PFSK-1 (cell line): ENCODE data around the gene SPNS3.

Experiments
- FOXP2 ChIP-seq: optimal IDR thresholded peaks from 2 replicates; pipeline ENCODE3; 2011; ENCODE audit warnings: borderline replicate concordance, control low read depth, inconsistent platforms; ENCODE audit not compliant: insufficient read depth; ENCODE audit errors: extremely low read length, extremely low read depth
- POLR2AphosphoS5 ChIP-seq: IDR thresholded peaks from 2 replicates; pipeline ENCODE4 v1.6.1; 2012; ENCODE audit warnings: low read depth, mild to moderate bottlenecking, control low read depth, low read length, moderate library complexity
- REST ChIP-seq, 2 experiments: IDR thresholded peaks; 2 replicates each; pipeline versions ENCODE4 v1.6.1 to v1.8.0; 2011 to 2012; ENCODE audit warnings: low read depth in 2 of 2, low read length in 2 of 2, control low read depth in 1 of 2, inconsistent platforms in 1 of 2, mild to moderate bottlenecking in 1 of 2, moderate library complexity in 1 of 2; ENCODE audit not compliant: insufficient read depth in 1 of 2
- SIN3A ChIP-seq: IDR thresholded peaks from 2 replicates; pipeline ENCODE4 v1.6.1; 2012; ENCODE audit warnings: mild to moderate bottlenecking, low read length, moderate library complexity, borderline replicate concordance; ENCODE audit not compliant: insufficient read depth
- TAF1 ChIP-seq: IDR thresholded peaks from 2 replicates; pipeline ENCODE4 v1.6.1; 2012; ENCODE audit warnings: low read length, control low read depth, borderline replicate concordance; ENCODE audit not compliant: insufficient read depth

DNA sequence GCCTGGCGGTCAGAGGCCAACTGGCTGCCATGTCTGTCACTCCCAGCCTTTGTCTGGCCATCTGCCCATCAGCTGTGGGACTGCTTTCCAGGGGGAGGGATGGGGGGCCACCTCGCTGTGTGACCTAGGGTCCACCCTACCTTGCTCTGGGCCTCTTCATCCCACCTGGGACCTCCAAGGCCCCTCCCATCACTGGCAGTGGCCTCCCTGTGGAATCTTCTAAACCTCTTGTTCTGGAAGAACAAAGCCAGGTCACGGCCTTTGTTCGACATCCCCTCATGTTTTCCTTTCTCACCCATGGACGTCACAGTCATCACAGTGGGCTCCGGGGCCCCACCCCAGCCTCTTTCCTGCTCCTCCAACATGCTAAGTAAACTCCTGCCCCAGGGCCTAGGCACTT, 88.9 kb downstream of the SPNS3 start:
- TF ChIP-seq SIN3A = no peak
- TF ChIP-seq POLR2AphosphoS5 = no peak
- no peak for TF ChIP-seq REST (IDR thresholded peaks at IDR 0.05; ENCODE audit: insufficient read depth in 1 of 2, low read depth in 2 of 2, low read length in 2 of 2)
- TF ChIP-seq TAF1 = no peak
- TF ChIP-seq FOXP2 = no peak
